Upper lobe of left lung (tissue), 4 donors: ENCODE results near the gene RGPD6.
"Not testable (repeated sequence)": the region's sequence is repeated elsewhere in the genome, so short reads cannot be mapped to it uniquely, and the experiment has no call there.

Source experiments
- CTCF ChIP-seq, 6 experiments: fragments of 450-650 bp in 4 of 6; fragments of 200-600 bp in 2 of 6; sonication (generic) in 2 of 6; IDR thresholded peaks; one replicate each; pipeline ENCODE4 v1.5.1; 2016 to 2019; ENCODE audit warnings: antibody characterized with exemption in 6 of 6
- EP300 ChIP-seq, 4 donors: sonication (generic); formaldehyde crosslinking; IDR thresholded peaks; one replicate each; pipeline ENCODE4 v1.5.1; 2017; ENCODE audit warnings: antibody characterized with exemption in 4 of 4, control low read depth in 2 of 4
- POLR2A ChIP-seq, 4 donors: fragments of 450-650 bp; IDR thresholded peaks; one replicate each; pipeline ENCODE4 v1.5.1; 2016 to 2017; ENCODE audit warnings: antibody characterized with exemption in 4 of 4, mild to moderate bottlenecking in 2 of 4

- TF ChIP-seq CTCF, POLR2A, EP300 (IDR thresholded peaks at IDR 0.05): not testable (repeated sequence)
Measured at GRCh38 chr2:110579216-110579965, 2.4 kb upstream of the RGPD6 start.
